IMR-90 (cell line): ENCODE results near the gene CLIC4. TPM values are rescaled to one million over a fixed set of nuclear protein-coding genes. Genes with fewer than 3 reads are reported as not detected.

Experiments
- ATAC-seq: fragments of 200-7000 bp; cut with Tn5 transposase; 2 replicates; pipeline ENCODE4 v1.9.1; 2020; ENCODE audit warnings: low read depth, mild to moderate bottlenecking, moderate library complexity
- BruUV-seq: library from RNA; stranded (reverse); fragments of 400-500 nt; replicated peaks from 2 replicates; lab custom pipeline; 2021; lab: Mats Ljungman, UMichigan
- CTCF ChIA-PET: fragments of 300-600 bp; formaldehyde crosslinking; extraction: SDS; loops from one replicate; lab custom pipeline; 2021; ENCODE audit warnings: antibody characterized with exemption; lab: Yijun Ruan, JAX
- POLR2A ChIA-PET: fragments of 300-600 bp; sonication (Branson Sonifier 250); formaldehyde crosslinking; loops from one replicate; lab custom pipeline; 2022; ENCODE audit warnings: antibody characterized with exemption; ENCODE audit not compliant: unreplicated experiment; lab: Charles Lee
- DNase-seq: peaks from one replicate; pipeline ENCODE4 v3.0.0; 2013
- H2AFZ ChIP-seq: replicated peaks from 2 replicates; pipeline ENCODE3; 2013; ENCODE audit warnings: low read length, mild to moderate bottlenecking; ENCODE audit not compliant: poor library complexity
- H2AK5ac ChIP-seq: 2 replicates; pipeline ENCODE4 v1.6.1; 2013; ENCODE audit warnings: low read depth, low read length, inconsistent platforms
- H2AK9ac ChIP-seq: replicated peaks from 2 replicates; pipeline ENCODE3; 2013; ENCODE audit warnings: mild to moderate bottlenecking, low read depth, low read length, moderate library complexity; ENCODE audit not compliant: poor library complexity
- H2BK120ac ChIP-seq: 2 replicates; pipeline ENCODE4 v1.6.1; 2013; ENCODE audit warnings: low read depth, low read length, inconsistent platforms
- H2BK15ac ChIP-seq: 3 replicates; pipeline ENCODE4 v1.6.1; 2013; ENCODE audit warnings: low read depth, low read length, inconsistent platforms
- H2BK20ac ChIP-seq: 2 replicates; pipeline ENCODE4 v1.6.1; 2013; ENCODE audit warnings: low read depth, mild to moderate bottlenecking, inconsistent platforms, low read length, moderate library complexity
- H2BK5ac ChIP-seq: 2 replicates; pipeline ENCODE4 v1.6.1; 2013; ENCODE audit warnings: mild to moderate bottlenecking, low read depth, low read length, inconsistent platforms; ENCODE audit not compliant: poor library complexity, severe bottlenecking
- H3K14ac ChIP-seq: replicated peaks from 2 replicates; pipeline ENCODE4 v1.6.1; 2013; ENCODE audit warnings: low read depth, low read length, inconsistent platforms
- H3K18ac ChIP-seq: 2 replicates; pipeline ENCODE4 v1.6.1; 2013; ENCODE audit warnings: low read depth, low read length, control low read depth
- H3K23ac ChIP-seq: 2 replicates; pipeline ENCODE4 v1.6.1; 2013; ENCODE audit warnings: low read depth, low read length, inconsistent platforms
- H3K27ac ChIP-seq: 2 replicates; pipeline ENCODE4 v1.5.1; 2013; ENCODE audit warnings: mild to moderate bottlenecking, control low read depth, low read length; ENCODE audit not compliant: insufficient read depth
- H3K27me3 ChIP-seq: 2 replicates; pipeline ENCODE4 v1.6.1; 2013; ENCODE audit warnings: low read length; ENCODE audit not compliant: control insufficient read depth, insufficient read depth
- H3K36me3 ChIP-seq: 2 replicates; pipeline ENCODE4 v1.6.1; 2013; ENCODE audit warnings: low read length, mixed read lengths; ENCODE audit not compliant: control insufficient read depth, insufficient read depth
- H3K4ac ChIP-seq: 2 replicates; pipeline ENCODE4 v1.6.1; 2013; ENCODE audit warnings: low read depth, low read length, inconsistent platforms
- H3K4me1 ChIP-seq: 2 replicates; pipeline ENCODE4 v1.6.1; 2013; ENCODE audit warnings: low read length, mixed read lengths; ENCODE audit not compliant: control insufficient read depth, insufficient read depth
- H3K4me2 ChIP-seq: 2 replicates; pipeline ENCODE4 v1.6.1; 2013; ENCODE audit warnings: low read depth, mild to moderate bottlenecking, control low read depth, low read length, moderate library complexity
- H3K4me3 ChIP-seq: 2 replicates; pipeline ENCODE4 v1.5.1; 2013; ENCODE audit warnings: low read depth, mild to moderate bottlenecking, control low read depth, low read length, moderate library complexity; ENCODE audit not compliant: insufficient read depth
- H3K56ac ChIP-seq: 2 replicates; pipeline ENCODE4 v1.6.1; 2013; ENCODE audit warnings: low read length, inconsistent platforms; ENCODE audit not compliant: insufficient read depth; ENCODE audit errors: extremely low read depth
- H3K79me1 ChIP-seq, 2 experiments: 2 replicates each; pipeline ENCODE4 v1.6.1; 2013; ENCODE audit warnings: low read length in 2 of 2, inconsistent platforms in 1 of 2, low read depth in 1 of 2
- H3K9ac ChIP-seq: 2 replicates; pipeline ENCODE4 v1.6.1; 2013; ENCODE audit warnings: low read depth, low read length, control low read depth
- H3K9me1 ChIP-seq: 2 replicates; pipeline ENCODE4 v1.6.1; 2013; ENCODE audit warnings: low read length, inconsistent platforms; ENCODE audit not compliant: insufficient read depth
- H3K9me3 ChIP-seq: 2 replicates; pipeline ENCODE4 v1.6.1; 2013; ENCODE audit warnings: low read length; ENCODE audit not compliant: control insufficient read depth, insufficient read depth
- H4K20me1 ChIP-seq: 2 replicates; pipeline ENCODE4 v1.6.1; 2013; ENCODE audit warnings: low read length, inconsistent platforms; ENCODE audit not compliant: insufficient read depth
- H4K5ac ChIP-seq: 2 replicates; pipeline ENCODE4 v1.6.1; 2013; ENCODE audit warnings: mild to moderate bottlenecking, low read depth, low read length, control low read depth
- H4K8ac ChIP-seq, 2 experiments: 2 replicates each; pipeline ENCODE4 v1.6.1; 2013; ENCODE audit warnings: low read depth in 2 of 2, low read length in 2 of 2, control low read depth in 1 of 2, inconsistent platforms in 1 of 2
- H4K91ac ChIP-seq: 2 replicates; pipeline ENCODE4 v1.6.1; 2013; ENCODE audit warnings: low read depth, low read length, inconsistent platforms; ENCODE audit not compliant: insufficient read depth
- BHLHE40 ChIP-seq: fragments of 150-350 bp; IDR thresholded peaks from 2 replicates; pipeline ENCODE4 v1.6.1; 2016; ENCODE audit warnings: mild to moderate bottlenecking, low read depth, low read length
- CEBPB ChIP-seq: IDR thresholded peaks from 2 replicates; pipeline ENCODE4 v1.6.1; 2012; ENCODE audit warnings: low read depth, low read length, improper control_type of control experiment
- CHD1 ChIP-seq: IDR thresholded peaks from 2 replicates; pipeline ENCODE4 v1.6.1; 2012; ENCODE audit warnings: low read depth, low read length, improper control_type of control experiment
- ELK1 ChIP-seq: fragments of 150-350 bp; IDR thresholded peaks from 2 replicates; pipeline ENCODE4 v1.6.1; 2016; ENCODE audit warnings: low read depth, mild to moderate bottlenecking, low read length, moderate library complexity, borderline replicate concordance
- FOS ChIP-seq: fragments of 150-350 bp; IDR thresholded peaks from 2 replicates; pipeline ENCODE4 v1.6.1; 2016; ENCODE audit warnings: low read depth, low read length
- MAZ ChIP-seq: IDR thresholded peaks from 2 replicates; pipeline ENCODE4 v1.6.1; 2012; ENCODE audit warnings: low read depth, mild to moderate bottlenecking, low read length, improper control_type of control experiment, moderate library complexity, borderline replicate concordance
- NFE2L2 ChIP-seq: fragments of 150-350 bp; IDR thresholded peaks from 2 replicates; pipeline ENCODE4 v1.6.1; 2016; ENCODE audit warnings: low read depth, mild to moderate bottlenecking, low read length
- RAD21 ChIP-seq: IDR thresholded peaks from 2 replicates; pipeline ENCODE4 v1.6.1; 2012; ENCODE audit warnings: low read length, improper control_type of control experiment
- RCOR1 ChIP-seq: IDR thresholded peaks from 2 replicates; pipeline ENCODE4 v1.6.1; 2012; ENCODE audit warnings: mild to moderate bottlenecking, low read length, improper control_type of control experiment; ENCODE audit not compliant: insufficient replicate concordance
- RFX5 ChIP-seq: IDR thresholded peaks from 2 replicates; pipeline ENCODE4 v1.8.0; 2012; ENCODE audit warnings: low read depth, mild to moderate bottlenecking, low read length, moderate library complexity
- SMC3 ChIP-seq: fragments of 150-350 bp; IDR thresholded peaks from 2 replicates; pipeline ENCODE4 v1.6.1; 2016; ENCODE audit warnings: low read depth, mild to moderate bottlenecking, antibody characterized with exemption, low read length, moderate library complexity
- USF2 ChIP-seq: fragments of 150-350 bp; IDR thresholded peaks from 2 replicates; pipeline ENCODE4 v1.6.1; 2017; ENCODE audit warnings: mild to moderate bottlenecking, antibody characterized with exemption, low read length, low read depth
- WGBS, 2 experiments: methylation state at CpG; one replicate each; pipeline versions ENCODE4 v1.1.5 to v1.1.7; 2013; ENCODE audit warnings: missing lambda C conversion rate in 2 of 2; ENCODE audit not compliant: insufficient read length in 1 of 2; ENCODE audit errors: extremely low coverage in 2 of 2; 5-methylcytosine and 5-hydroxymethylcytosine counted together
- dilution Hi-C: fragments of 300-500 bp; cut with HindIII; formaldehyde crosslinking; loops from one replicate; pipeline ENCODE4 v1.14.3; 2018; ENCODE audit warnings: low sequenced_read_pairs; ENCODE audit not compliant: unreplicated experiment
- in situ Hi-C: fragments of 300-500 bp; cut with MboI; formaldehyde crosslinking; loops from 3 replicates; pipeline ENCODE4 v1.14.3; 2019; ENCODE audit warnings: low sequenced_read_pairs, inconsistent platforms, mixed read lengths
- intact Hi-C: fragments of 100-400 bp; cut with micrococcal nuclease; formaldehyde crosslinking; loops from 2 replicates; pipeline ENCODE4 v1.10.0; 2022
- polyA plus RNA-seq, 3 experiments: library from polyadenylated mRNA; depleted of rRNA; stranded (reverse); fragments of >200 nt; gene quantifications; 2 replicates each; pipeline ENCODE4 v1.2.3, GENCODE V29; 2012; ENCODE audit warnings: low replicate concordance in 1 of 3
- total RNA-seq: library from RNA; depleted of rRNA; stranded (reverse); fragments of >200 nt; gene quantifications from 2 replicates; pipeline ENCODE4 v1.2.3, GENCODE V29; 2012
- TF ChIP-seq, protein P1 (sequence below): conservative IDR thresholded peaks from 2 replicates; pipeline ENCODE4 v1.5.1; 2012; ENCODE audit warnings: mild to moderate bottlenecking, low read depth, low read length, improper control_type of control experiment

The CLIC4 gene
- total and polyA plus RNA-seq, 2 of the 4 experiments (the other 2 are of a cell fraction), result 242 to 392 TPM

- H3K4me1 ChIP-seq, result peaks cover 25% of the 10 kb centered on the region
- H3K27me3 ChIP-seq, result no peaks in the 10 kb centered on the region
- ChIA-PET POLR2A (no interaction called here), CTCF (interaction anchor here (0.7 to 1.1 kb wide), 3 partner anchors 42 to 84 kb away, joined by 4 to 5 read pairs (median 4); no protein-coding TSS in a partner anchor)
- H3K18ac ChIP-seq, result peak overlapping the region; percentile 28
- H3K4me3 ChIP-seq, result no peak overlapping the region
- H2BK15ac ChIP-seq, result peak overlapping the region; percentile 69
- H2AFZ ChIP-seq, result peak overlapping the region; percentile 73
- peak overlapping the region; percentile 90 for H4K91ac ChIP-seq
- peak overlapping the region; percentile 84 for H3K14ac ChIP-seq
- H3K9ac ChIP-seq, result peak overlapping the region; percentile 64
- no peak for ATAC-seq
- dilution Hi-C loops, result no loop called here
- peak overlapping the region; percentile 47 for H3K4me2 ChIP-seq
- H2BK20ac ChIP-seq, result peak overlapping the region; percentile 67
- H4K5ac ChIP-seq, result peak overlapping the region; percentile 44; the same call in 1 of the 2 replicates
- H2AK5ac ChIP-seq, result peak overlapping the region; percentile 85
- H3K56ac ChIP-seq, result peak overlapping the region; percentile 40
- H2BK5ac ChIP-seq, result peak overlapping the region; percentile 86
- WGBS, 2 experiments, result 63% methylated on average over 2 of the region's 10 CpGs; no CpG with 5 or more reads in 1 of the 2 experiments
- H4K8ac ChIP-seq, result peak overlapping the region; percentile 34 to 73
- H3K79me1 ChIP-seq, result peaks cover 0 to 26% of the 10 kb centered on the region in 2 experiments; a peak in 2 of 4 replicates
- no peaks in the 10 kb centered on the region for H3K9me3 ChIP-seq
- in situ Hi-C loops, result no loop called here
- peak overlapping the region; percentile 94 for H2BK120ac ChIP-seq
- peaks cover 12% of the 10 kb centered on the region for H3K9me1 ChIP-seq
- H3K4ac ChIP-seq, result peak overlapping the region; percentile 87
- peak overlapping the region; percentile 11 for H2AK9ac ChIP-seq
- BruUV-seq, result no TSS peak
- H3K27ac ChIP-seq, result peak overlapping the region; percentile 89
- peak overlapping the region; percentile 25 for H3K23ac ChIP-seq
- peak; percentile 63 for DNase-seq
- intact Hi-C loops, result loop anchor here (10.0 kb wide), 1 partner anchor 329 kb away; the partner anchor contains the start of genes NIPAL3 and STPG1
- peaks cover 17% of the 10 kb centered on the region for H4K20me1 ChIP-seq
- H3K36me3 ChIP-seq, result no peaks in the 10 kb centered on the region; the same call in 1 of the 2 replicates
- TF ChIP-seq RCOR1, result no peak
- no peak for TF ChIP-seq CHD1
- no peak for TF ChIP-seq CEBPB
- no peak for TF ChIP-seq MAZ
- TF ChIP-seq, protein P1, sequence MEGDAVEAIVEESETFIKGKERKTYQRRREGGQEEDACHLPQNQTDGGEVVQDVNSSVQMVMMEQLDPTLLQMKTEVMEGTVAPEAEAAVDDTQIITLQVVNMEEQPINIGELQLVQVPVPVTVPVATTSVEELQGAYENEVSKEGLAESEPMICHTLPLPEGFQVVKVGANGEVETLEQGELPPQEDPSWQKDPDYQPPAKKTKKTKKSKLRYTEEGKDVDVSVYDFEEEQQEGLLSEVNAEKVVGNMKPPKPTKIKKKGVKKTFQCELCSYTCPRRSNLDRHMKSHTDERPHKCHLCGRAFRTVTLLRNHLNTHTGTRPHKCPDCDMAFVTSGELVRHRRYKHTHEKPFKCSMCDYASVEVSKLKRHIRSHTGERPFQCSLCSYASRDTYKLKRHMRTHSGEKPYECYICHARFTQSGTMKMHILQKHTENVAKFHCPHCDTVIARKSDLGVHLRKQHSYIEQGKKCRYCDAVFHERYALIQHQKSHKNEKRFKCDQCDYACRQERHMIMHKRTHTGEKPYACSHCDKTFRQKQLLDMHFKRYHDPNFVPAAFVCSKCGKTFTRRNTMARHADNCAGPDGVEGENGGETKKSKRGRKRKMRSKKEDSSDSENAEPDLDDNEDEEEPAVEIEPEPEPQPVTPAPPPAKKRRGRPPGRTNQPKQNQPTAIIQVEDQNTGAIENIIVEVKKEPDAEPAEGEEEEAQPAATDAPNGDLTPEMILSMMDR, result no peak
- no peak for TF ChIP-seq SMC3
- TF ChIP-seq BHLHE40, result no peak
- TF ChIP-seq RAD21, result no peak
- no peak for TF ChIP-seq ELK1
- TF ChIP-seq USF2, result peak; percentile 59
- TF ChIP-seq NFE2L2, result no peak
- TF ChIP-seq FOS, result no peak
- no peak for TF ChIP-seq RFX5
These were observed 1.6 kb upstream of the CLIC4 start for GRCh38 chr1:24743404-24744211.
